HG03469 (cell line): ENCODE results near the gene DIP2A.

Source experiments
- ATAC-seq: cut with Tn5 transposase; IDR thresholded peaks from one replicate; pipeline ENCODE4 v1.9.1; 2021; ENCODE audit warnings: mild to moderate bottlenecking, moderate library complexity, moderate number of reproducible peaks; ENCODE audit not compliant: unreplicated experiment

DIP2A gene

DNA sequence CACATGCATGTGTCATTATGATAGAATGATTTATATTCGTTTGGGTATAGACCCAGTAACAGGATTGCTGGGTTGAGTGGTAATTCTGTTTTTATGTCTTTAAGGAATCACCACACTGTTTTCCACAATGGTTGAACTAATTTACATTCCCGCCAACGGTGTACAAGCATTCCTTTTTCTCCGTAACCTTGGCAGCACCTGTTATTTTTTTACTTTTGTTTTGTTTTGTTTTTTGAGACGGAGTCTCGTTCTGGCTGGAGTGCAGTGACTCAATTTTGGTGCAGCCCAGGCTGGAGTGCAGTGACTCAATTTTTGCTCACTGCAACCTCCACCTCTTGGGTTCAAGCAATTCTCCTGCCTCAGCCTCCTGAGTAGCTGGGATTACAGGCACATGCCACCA, 154.7 kb downstream of the DIP2A start:
- no peak for ATAC-seq

DNA sequence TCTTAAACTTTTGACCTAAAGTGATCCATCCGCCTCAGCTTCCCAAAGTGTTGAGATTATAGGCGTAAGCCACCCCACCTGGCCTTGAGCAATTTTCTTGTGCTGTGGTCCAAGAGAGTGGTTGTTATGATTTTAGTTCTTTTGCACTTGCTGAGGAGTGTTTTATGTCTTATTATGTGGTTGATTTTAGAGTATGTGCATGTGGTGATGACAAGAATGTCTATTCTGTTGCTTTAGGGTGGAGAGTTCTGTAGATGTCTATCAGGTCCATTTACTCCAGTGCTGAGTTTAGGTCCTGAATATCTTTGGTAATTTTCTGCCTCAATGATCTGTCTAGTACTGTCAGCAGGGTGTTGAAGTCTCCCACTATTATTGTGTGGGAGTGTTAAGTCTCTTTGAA, 157.4 kb downstream of the DIP2A start:
- no peak for ATAC-seq

DNA sequence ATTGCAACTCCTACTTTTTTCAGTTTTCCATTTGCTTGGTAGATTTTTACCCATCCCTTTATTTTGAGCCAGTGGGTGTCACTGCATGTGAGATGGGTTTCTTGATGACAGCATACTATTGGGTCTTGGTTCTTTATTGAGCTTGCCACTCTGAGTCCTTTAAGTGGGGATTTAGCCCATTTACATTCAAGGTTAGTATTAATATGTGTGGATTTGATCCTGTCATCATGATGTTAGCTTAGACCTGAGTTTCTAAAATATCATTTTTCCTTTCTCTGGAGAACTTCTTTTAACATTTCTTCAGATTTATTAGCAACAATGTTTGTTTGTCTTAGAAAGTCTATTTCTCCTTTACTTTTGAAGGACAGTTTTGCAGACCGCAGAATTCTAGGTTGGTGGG, 158.0 kb downstream of the DIP2A start:
- no peak for ATAC-seq

DNA sequence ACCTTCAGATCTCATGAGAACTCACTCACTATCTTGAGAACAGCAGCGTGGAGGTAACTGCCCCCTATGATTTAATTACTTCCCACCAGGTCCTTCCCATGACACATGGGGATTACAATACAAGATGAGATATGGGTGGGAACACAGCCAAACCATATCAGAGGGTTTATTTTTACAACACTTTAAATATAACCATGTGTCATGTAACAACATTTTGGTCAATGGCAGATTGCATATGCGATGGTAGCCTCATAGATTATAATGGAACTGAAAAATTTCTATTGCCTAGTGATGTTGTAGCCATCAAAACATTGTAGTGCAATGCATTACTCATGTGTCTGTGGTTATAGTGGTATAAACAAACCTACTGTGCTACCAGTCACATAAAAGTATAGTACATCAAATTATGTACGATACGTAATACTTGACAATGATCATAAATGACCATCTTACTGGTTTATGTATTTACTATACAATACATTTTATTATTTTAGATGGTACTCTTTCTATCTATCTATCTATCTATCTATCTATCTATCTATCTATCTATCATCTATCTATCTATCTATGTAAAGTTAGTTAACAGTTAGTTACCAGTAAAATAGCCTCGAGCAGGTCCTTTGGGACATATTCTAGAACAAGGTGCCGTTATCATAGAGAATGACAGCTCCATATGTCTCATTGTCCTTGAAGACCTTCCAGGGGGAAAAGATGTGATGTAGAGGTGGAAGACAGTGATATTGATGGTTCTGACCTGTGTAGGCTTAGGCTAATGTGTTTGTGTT, 158.8 kb downstream of the DIP2A start:
- ATAC-seq = no peak

DNA sequence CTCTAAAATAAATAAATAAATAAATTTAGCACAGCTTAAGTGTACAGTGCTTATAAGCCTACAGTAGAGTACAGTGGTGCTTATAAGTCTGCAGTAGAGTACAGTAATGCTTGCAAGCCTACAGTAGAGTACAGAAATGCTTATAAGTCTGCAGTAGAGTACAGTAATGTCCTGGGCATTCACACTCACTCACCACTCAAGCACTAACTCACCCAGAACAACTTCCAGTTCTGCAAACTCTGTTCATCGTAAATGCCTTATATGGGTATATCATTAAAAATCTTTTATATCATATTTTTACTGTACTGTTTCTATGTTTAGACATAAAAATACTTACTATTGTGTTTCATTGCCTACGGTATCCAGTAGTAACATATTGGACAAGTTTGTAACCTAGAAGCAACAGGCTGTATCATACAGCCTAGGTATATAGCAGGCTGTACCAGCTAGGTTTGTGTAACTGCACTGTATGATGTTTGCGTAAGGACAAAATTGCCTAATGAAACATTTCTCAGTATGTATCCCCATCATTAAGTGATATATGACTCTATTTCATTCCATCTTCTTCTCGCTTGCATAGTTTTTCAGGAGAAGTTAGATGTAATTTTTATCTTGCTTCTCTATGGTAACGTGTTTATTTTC, 160.2 kb downstream of the DIP2A start:
- no peak for ATAC-seq
